Measurements from ENCODE around the gene AK1. TPM values are rescaled to one million over a fixed set of nuclear protein-coding genes. Genes with fewer than 3 reads are reported as not detected.
A peak's percentile ranks its signal among the peaks of the same experiment; 100 is the strongest.

AK1 gene
- total and polyA plus RNA-seq, 2 of the 13 experiments (the other 11 are each of a cell fraction or from before 2014, with no cell fraction given): 19.1 to 32.8 TPM

GRCh38 chr9:127869310-127870152, 7.9 kb downstream of the AK1 start (continued):
- TF ChIP-seq GMEB2 (CRISPR knock-in tag; IDR thresholded peaks at IDR 0.05; ENCODE audit: low read depth) (no peak), ZNF878 (CRISPR knock-in tag; IDR thresholded peaks at IDR 0.05) (no peak), SRSF1 (optimal IDR thresholded peaks at IDR 0.05; ENCODE audit: low read depth, low read length) (no peak), HINFP (CRISPR knock-in tag; IDR thresholded peaks at IDR 0.05; ENCODE audit: low read depth) (no peak), HMGA1 (CRISPR knock-in tag; conservative IDR thresholded peaks at IDR 0.05) (no peak), STAT5B (CRISPR knock-in tag; IDR thresholded peaks at IDR 0.05) (no peak), PCBP1 (IDR thresholded peaks at IDR 0.05; ENCODE audit: borderline replicate concordance, low read depth, low read length) (no peak), RXRA (CRISPR knock-in tag; IDR thresholded peaks at IDR 0.05) (0 out of 2 replicates have a peak, but pooled peaks have one; percentile 21), PHF8 (CRISPR knock-in tag; IDR thresholded peaks at IDR 0.05) (no peak), POLR2A (IDR thresholded peaks at IDR 0.05; ENCODE audit: insufficient read depth in 1 of 2, low read depth in 2 of 2, low read length in 2 of 2) (no peak), RBM22 (optimal IDR thresholded peaks at IDR 0.05; ENCODE audit: low read length) (no peak), ZNF280D (CRISPR knock-in tag; IDR thresholded peaks at IDR 0.05) (no peak), HNRNPH1 (optimal IDR thresholded peaks at IDR 0.05; ENCODE audit: low read depth, low read length) (no peak), CCDC6 (CRISPR knock-in tag; IDR thresholded peaks at IDR 0.05) (no peak), NFIB (CRISPR knock-in tag; IDR thresholded peaks at IDR 0.05; ENCODE audit: borderline replicate concordance) (no peak), CREB1 (IDR thresholded peaks at IDR 0.05) (no peak), CREB1 (CRISPR knock-in tag; IDR thresholded peaks at IDR 0.05) (no peak), ZNF460 (CRISPR knock-in tag; IDR thresholded peaks at IDR 0.05; ENCODE audit: borderline replicate concordance) (no peak), ZFP62 (CRISPR knock-in tag; IDR thresholded peaks at IDR 0.05) (no peak), PCBP2 (optimal IDR thresholded peaks at IDR 0.05; ENCODE audit: low read depth, low read length, poor library complexity, severe bottlenecking) (no peak), NR2C2 (CRISPR knock-in tag; IDR thresholded peaks at IDR 0.05; ENCODE audit: borderline replicate concordance) (no peak), RFXANK (CRISPR knock-in tag; IDR thresholded peaks at IDR 0.05) (no peak)

Data from HepG2 (cell line).